HG02970 (cell line): ENCODE results near the gene REEP6.

ENCODE experiments used
- ATAC-seq: cut with Tn5 transposase; IDR thresholded peaks from one replicate; pipeline ENCODE4 v1.9.1; 2021; ENCODE audit warnings: mild to moderate bottlenecking, moderate library complexity, moderate number of reproducible peaks; ENCODE audit not compliant: unreplicated experiment, low FRiP score

REEP6 gene

DNA sequence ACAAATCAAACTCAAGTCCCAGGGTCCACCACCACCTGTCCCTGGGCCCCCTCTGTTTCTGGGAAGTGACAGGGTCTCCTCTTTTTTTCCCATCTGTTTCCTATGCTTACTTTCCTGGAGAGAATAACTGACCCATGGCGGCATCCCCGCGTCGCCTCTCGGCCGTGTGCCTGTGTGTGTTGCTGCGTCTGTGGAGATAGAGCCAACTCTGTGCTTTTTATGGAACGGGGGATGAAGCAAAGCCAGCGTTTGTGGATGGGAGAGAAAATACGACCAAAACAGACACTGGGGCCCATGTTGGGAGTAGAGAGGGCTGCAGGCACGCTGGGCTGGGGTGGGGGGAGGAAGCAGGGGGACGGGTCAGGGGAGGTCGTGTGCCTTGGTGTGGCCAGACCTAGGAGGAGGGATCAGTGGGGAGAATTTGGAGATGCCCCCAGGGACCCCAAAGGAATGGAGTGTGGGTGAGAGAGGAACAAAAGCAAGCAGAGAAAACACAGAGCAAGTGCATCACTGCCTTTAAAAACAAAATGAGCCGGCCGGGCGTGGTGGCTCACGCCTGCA, 49.5 kb downstream of the REEP6 start:
- no peak for ATAC-seq
